Endothelial cell of umbilical vein (primary cell): Measurements from ENCODE around the gene FXYD6. TPM values are rescaled to one million over a fixed set of nuclear protein-coding genes. Genes with fewer than 3 reads are reported as not detected.

Source experiments
- BruUV-seq: library from RNA; stranded (reverse); fragments of 400-500 nt; replicated peaks from 2 replicates; lab custom pipeline; 2021; lab: Mats Ljungman, UMichigan
- CTCF ChIA-PET: fragments of 300-600, 350-600 bp; sonication (Branson Sonifier 250); formaldehyde crosslinking; loops from one replicate; lab custom pipeline; 2021; ENCODE audit warnings: antibody characterized with exemption, inconsistent platforms; lab: Charles Lee
- POLR2A ChIA-PET: fragments of 300-600, 350-600 bp; sonication (Branson Sonifier 250); formaldehyde crosslinking; loops from one replicate; lab custom pipeline; 2021; ENCODE audit warnings: antibody characterized with exemption, inconsistent platforms; lab: Charles Lee
- DNase-seq: peaks from one replicate; pipeline ENCODE4 v3.0.0-alpha.2; 2011; ENCODE audit warnings: low read depth, low spot score
- FAIRE-seq: peaks from 2 replicates; lab custom pipeline; 2011; peaks lifted over from hg19 to GRCh38; lab: Jason Lieb, UNC
- H2AFZ ChIP-seq: 2 replicates; pipeline ENCODE4 v1.6.0; 2012; ENCODE audit warnings: low read depth, low read length, control low read depth, inconsistent platforms
- H3K27ac ChIP-seq: 2 replicates; pipeline ENCODE4 v1.5.1; 2011; ENCODE audit warnings: low read depth, mild to moderate bottlenecking, control low read depth, low read length, moderate library complexity; ENCODE audit not compliant: insufficient read depth
- H3K27me3 ChIP-seq, 2 experiments: 2 replicates each; pipeline versions ENCODE4 v1.6.0 to v1.6.1; 2011; ENCODE audit warnings: low read length in 2 of 2, mixed read lengths in 1 of 2; ENCODE audit not compliant: control insufficient read depth in 2 of 2, insufficient read depth in 2 of 2
- H3K36me3 ChIP-seq, 2 experiments: 2 replicates in 1 of 2; 3 replicates in 1 of 2; pipeline ENCODE4 v1.5.1; 2011; ENCODE audit warnings: low read length in 2 of 2, mild to moderate bottlenecking in 1 of 2, moderate library complexity in 1 of 2; ENCODE audit not compliant: control insufficient read depth in 2 of 2, insufficient read depth in 2 of 2; ENCODE audit errors: extremely low read depth in 1 of 2
- H3K4me1 ChIP-seq: 3 replicates; pipeline ENCODE4 v1.5.1; 2011; ENCODE audit warnings: mild to moderate bottlenecking, low read length; ENCODE audit not compliant: control insufficient read depth, insufficient read depth; ENCODE audit errors: extremely low read depth
- H3K4me2 ChIP-seq: 2 replicates; pipeline ENCODE4 v1.6.1; 2011; ENCODE audit warnings: low read length, control low read depth, mixed read lengths; ENCODE audit not compliant: insufficient read depth
- H3K4me3 ChIP-seq, 3 experiments: fragments of 200-600 bp in 1 of 3; sonication (generic), shearing (Covaris generic) in 1 of 3; replicated peaks in 1 of 3; 2 replicates each; pipeline ENCODE4 v1.5.1; 2011 to 2016; ENCODE audit warnings: control low read depth in 3 of 3, low read length in 3 of 3, mild to moderate bottlenecking in 2 of 3, inconsistent platforms in 1 of 3, low read depth in 1 of 3, moderate library complexity in 1 of 3; ENCODE audit not compliant: insufficient read depth in 1 of 3
- H3K79me2 ChIP-seq: 2 replicates; pipeline ENCODE4 v1.6.0; 2012; ENCODE audit warnings: low read length, inconsistent platforms; ENCODE audit not compliant: control insufficient read depth, insufficient read depth
- H3K9ac ChIP-seq: replicated peaks from 2 replicates; pipeline ENCODE3; 2011; ENCODE audit warnings: low read length, control low read depth; ENCODE audit not compliant: insufficient read depth; ENCODE audit errors: extremely low read depth
- H3K9me1 ChIP-seq: replicated peaks from 3 replicates; pipeline ENCODE4 v1.6.0; 2011; ENCODE audit warnings: mild to moderate bottlenecking, low read length; ENCODE audit not compliant: control insufficient read depth, insufficient read depth; ENCODE audit errors: extremely low read depth
- H3K9me3 ChIP-seq: replicated peaks from 2 replicates; pipeline ENCODE4 v1.5.1; 2012; ENCODE audit warnings: low read length, inconsistent platforms; ENCODE audit not compliant: control insufficient read depth, insufficient read depth
- H4K20me1 ChIP-seq: replicated peaks from 2 replicates; pipeline ENCODE3; 2011; ENCODE audit warnings: mild to moderate bottlenecking, low read length; ENCODE audit not compliant: control insufficient read depth, insufficient read depth; ENCODE audit errors: extremely low read depth
- EZH2 ChIP-seq: IDR thresholded peaks from 2 replicates; pipeline ENCODE4 v1.6.1; 2012; ENCODE audit warnings: borderline replicate concordance, low read depth, mild to moderate bottlenecking, moderate library complexity, low read length, inconsistent platforms; ENCODE audit not compliant: severe bottlenecking
- FOS ChIP-seq: IDR thresholded peaks from 2 replicates; pipeline ENCODE4 v1.6.1; 2011; ENCODE audit warnings: mild to moderate bottlenecking, low read length, moderate library complexity, borderline replicate concordance; ENCODE audit not compliant: insufficient read depth
- GATA2 ChIP-seq: IDR thresholded peaks from 2 replicates; pipeline ENCODE4 v1.7.0; 2011; ENCODE audit warnings: low read depth, mild to moderate bottlenecking, moderate library complexity, mixed read lengths, low read length; ENCODE audit not compliant: insufficient read length, insufficient read depth
- JUN ChIP-seq: IDR thresholded peaks from 2 replicates; pipeline ENCODE4 v1.6.1; 2011; ENCODE audit warnings: borderline replicate concordance, low read depth; ENCODE audit not compliant: insufficient read length, insufficient read depth
- MYC ChIP-seq: IDR thresholded peaks from one replicate; pipeline ENCODE4 v1.6.1; 2011; ENCODE audit warnings: mild to moderate bottlenecking, low read depth, low read length
- POLR2A ChIP-seq: IDR thresholded peaks from 2 replicates; pipeline ENCODE4 v1.6.1; 2012; ENCODE audit warnings: low read depth, mild to moderate bottlenecking, control low read depth, low read length
- POLR2AphosphoS5 ChIP-seq: IDR thresholded peaks from 2 replicates; pipeline ENCODE4 v1.6.1; 2012; ENCODE audit warnings: low read depth, mild to moderate bottlenecking, control low read depth, low read length, moderate library complexity; ENCODE audit not compliant: insufficient read depth
- dilution Hi-C: fragments of 300-500 bp; cut with MboI; formaldehyde crosslinking; loops from one replicate; pipeline ENCODE4 v1.15.0; 2019; ENCODE audit warnings: low sequenced_read_pairs; ENCODE audit not compliant: extremely low pct_ligation_motif_present
- intact Hi-C: fragments of 100-400 bp; cut with micrococcal nuclease; formaldehyde crosslinking; loops from one replicate; pipeline ENCODE4 v1.10.0; 2022
- polyA plus RNA-seq, 4 experiments: library from polyadenylated mRNA; depleted of rRNA in 3 of 4; stranded (reverse) in 3 of 4; unstranded in 1 of 4; fragments of >200 nt; gene quantifications; 2 replicates each; pipeline versions ENCODE4 v1.2.1 to v1.2.3, GENCODE V29; 2011 to 2012; ENCODE audit warnings: missing spikeins in 1 of 4
- total RNA-seq: library from RNA; stranded (reverse); gene quantifications from 2 replicates; pipeline ENCODE4 v1.2.3, GENCODE V29; 2021
- TF ChIP-seq, protein P1 (sequence below), 2 donors: IDR thresholded peaks; 1 replicate in 1 of 2; 2 replicates in 1 of 2; pipeline ENCODE4 v1.5.1; 2011; ENCODE audit warnings: low read length in 2 of 2, mild to moderate bottlenecking in 2 of 2, moderate library complexity in 2 of 2, control low read depth in 1 of 2, inconsistent platforms in 1 of 2, low read depth in 1 of 2; ENCODE audit not compliant: insufficient read depth in 1 of 2; ENCODE audit errors: extremely low read depth in 1 of 2
- TF ChIP-seq, protein P2 (sequence below): IDR thresholded peaks from 2 replicates; pipeline ENCODE4 v1.6.1; 2011; ENCODE audit not compliant: insufficient read depth, insufficient read length

Gene FXYD6
- total and polyA plus RNA-seq, 2 donors (not counting 3 experiments of a cell fraction or from before 2014, with no cell fraction given), result 1.4 to 8.7 TPM

DNA sequence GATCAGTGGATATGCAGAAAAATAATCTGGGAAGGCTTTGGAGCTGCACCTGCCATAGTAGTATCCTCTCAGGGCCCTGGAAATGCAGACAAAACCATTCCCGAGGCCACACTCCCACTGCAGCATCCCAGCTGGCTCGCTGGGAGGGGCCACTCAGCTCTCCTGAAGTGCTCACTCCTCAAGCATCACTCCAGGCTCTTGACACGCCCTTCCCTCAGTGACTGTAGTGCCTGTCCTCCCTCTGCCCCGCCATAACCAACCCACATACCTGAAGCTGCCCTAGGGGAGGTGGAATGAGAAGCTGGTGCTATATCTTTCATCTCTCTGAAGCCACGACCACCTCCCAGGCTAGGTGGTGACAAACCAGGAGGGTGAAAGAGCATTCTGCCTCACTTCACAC, 84.2 kb downstream of the FXYD6 start:
- H3K9me3 ChIP-seq, result no peaks in the 10 kb centered on the region
- no peak overlapping the region for H3K27ac ChIP-seq
- DNase-seq (no peak), FAIRE-seq (no peak)
- intact Hi-C loops (no loop called here), dilution Hi-C loops (no loop called here)
- H3K4me2 ChIP-seq, result no peak overlapping the region
- H3K79me2 ChIP-seq, result no peaks in the 10 kb centered on the region
- ChIA-PET CTCF (interaction anchor here (1.0 to 2.1 kb wide), 3 partner anchors 16 to 261 kb away, joined by 4 to 10 read pairs (median 4); no protein-coding TSS in a partner anchor), POLR2A (no interaction called here)
- H3K9me1 ChIP-seq, result no peaks in the 10 kb centered on the region
- H3K4me3 ChIP-seq, result no peak overlapping the region
- no peak overlapping the region for H2AFZ ChIP-seq
- no peak for TF ChIP-seq EZH2
- TF ChIP-seq POLR2A, result no peak
- TF ChIP-seq FOS, result no peak
- TF ChIP-seq, protein P1, sequence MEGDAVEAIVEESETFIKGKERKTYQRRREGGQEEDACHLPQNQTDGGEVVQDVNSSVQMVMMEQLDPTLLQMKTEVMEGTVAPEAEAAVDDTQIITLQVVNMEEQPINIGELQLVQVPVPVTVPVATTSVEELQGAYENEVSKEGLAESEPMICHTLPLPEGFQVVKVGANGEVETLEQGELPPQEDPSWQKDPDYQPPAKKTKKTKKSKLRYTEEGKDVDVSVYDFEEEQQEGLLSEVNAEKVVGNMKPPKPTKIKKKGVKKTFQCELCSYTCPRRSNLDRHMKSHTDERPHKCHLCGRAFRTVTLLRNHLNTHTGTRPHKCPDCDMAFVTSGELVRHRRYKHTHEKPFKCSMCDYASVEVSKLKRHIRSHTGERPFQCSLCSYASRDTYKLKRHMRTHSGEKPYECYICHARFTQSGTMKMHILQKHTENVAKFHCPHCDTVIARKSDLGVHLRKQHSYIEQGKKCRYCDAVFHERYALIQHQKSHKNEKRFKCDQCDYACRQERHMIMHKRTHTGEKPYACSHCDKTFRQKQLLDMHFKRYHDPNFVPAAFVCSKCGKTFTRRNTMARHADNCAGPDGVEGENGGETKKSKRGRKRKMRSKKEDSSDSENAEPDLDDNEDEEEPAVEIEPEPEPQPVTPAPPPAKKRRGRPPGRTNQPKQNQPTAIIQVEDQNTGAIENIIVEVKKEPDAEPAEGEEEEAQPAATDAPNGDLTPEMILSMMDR (IDR thresholded peaks at IDR 0.05; ENCODE audit: extremely low read depth in 1 of 2, insufficient read depth in 1 of 2, low read depth in 1 of 2, low read length in 2 of 2), result no peak
- TF ChIP-seq MYC, result no peak
- no peak for TF ChIP-seq POLR2AphosphoS5
- BruUV-seq, result no TSS peak
- H4K20me1 ChIP-seq, result no peaks in the 10 kb centered on the region
- H3K4me1 ChIP-seq, result no peaks in the 10 kb centered on the region
- no peak overlapping the region for H3K9ac ChIP-seq
- H3K27me3 ChIP-seq, result peaks cover 24 to 33% of the 10 kb centered on the region in 2 experiments
- H3K36me3 ChIP-seq, result no peaks in the 10 kb centered on the region

DNA sequence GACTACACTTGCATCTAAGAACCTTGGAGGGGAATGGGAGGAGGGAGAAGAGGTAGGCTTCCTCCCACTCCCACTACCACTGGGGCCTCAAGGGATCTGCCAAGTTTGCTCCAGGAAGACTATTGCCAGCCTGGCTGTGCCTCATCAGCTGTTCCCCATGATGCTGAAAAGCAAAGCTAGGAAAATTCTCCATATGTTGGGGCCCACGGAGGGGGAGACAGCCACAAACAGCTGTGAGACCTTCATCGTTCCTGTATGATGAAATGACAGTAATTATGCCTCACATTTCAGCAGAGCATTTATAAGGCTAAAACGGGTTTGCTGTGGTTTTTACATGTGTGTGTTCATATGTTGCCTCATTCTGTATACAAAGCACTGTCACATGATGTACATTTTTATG, 86.2 kb downstream of the FXYD6 start:
- Histone ChIP-seq H3K9ac (no peak overlapping the region), H3K36me3 (no peaks in the 10 kb centered on the region), H4K20me1 (no peaks in the 10 kb centered on the region), H3K79me2 (no peaks in the 10 kb centered on the region), H3K4me3 (no peak overlapping the region), H3K27me3 (peaks cover 10 to 13% of the 10 kb centered on the region in 2 experiments), H3K4me2 (no peak overlapping the region), H2AFZ (no peak overlapping the region), H3K9me3 (no peaks in the 10 kb centered on the region), H3K4me1 (no peaks in the 10 kb centered on the region), H3K27ac (no peak overlapping the region), H3K9me1 (no peaks in the 10 kb centered on the region)
- dilution Hi-C loops, result no loop called here
- intact Hi-C loops, result no loop called here
- ChIA-PET POLR2A (no interaction called here), CTCF (no interaction called here)
- FAIRE-seq, result no peak
- no peak for DNase-seq
- BruUV-seq, result no TSS peak
- no peak for TF ChIP-seq POLR2A
- TF ChIP-seq FOS, result no peak
- no peak for TF ChIP-seq EZH2
- no peak for TF ChIP-seq GATA2
- no peak for TF ChIP-seq JUN
- TF ChIP-seq MYC, result no peak
- TF ChIP-seq, protein P1 (IDR thresholded peaks at IDR 0.05; ENCODE audit: extremely low read depth in 1 of 2, insufficient read depth in 1 of 2, low read depth in 1 of 2, low read length in 2 of 2), result no peak
- TF ChIP-seq POLR2AphosphoS5, result no peak
- TF ChIP-seq, protein P2, sequence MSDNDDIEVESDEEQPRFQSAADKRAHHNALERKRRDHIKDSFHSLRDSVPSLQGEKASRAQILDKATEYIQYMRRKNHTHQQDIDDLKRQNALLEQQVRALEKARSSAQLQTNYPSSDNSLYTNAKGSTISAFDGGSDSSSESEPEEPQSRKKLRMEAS, result no peak
